ENCODE results near the gene ARHGAP20.

The ARHGAP20 gene

DNA sequence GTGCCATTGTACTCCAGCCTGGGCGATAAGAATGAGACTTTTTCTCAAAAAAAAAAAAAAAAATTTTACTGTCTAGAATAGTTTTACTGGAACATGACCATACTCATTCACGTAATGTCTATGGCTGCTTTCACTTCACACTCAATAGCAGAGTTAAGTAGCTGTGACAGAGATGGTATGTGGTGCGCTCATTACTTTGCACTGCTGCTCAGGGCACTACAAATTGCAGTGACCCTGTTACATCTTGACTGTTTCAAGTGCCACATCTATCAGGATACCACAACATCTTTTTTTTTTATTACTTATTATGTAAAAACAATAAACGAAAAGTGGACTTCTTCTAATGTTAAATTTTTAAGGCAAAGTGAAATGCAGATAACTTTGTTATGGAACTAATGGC is 110.3 kb downstream of the ARHGAP20 start:
- TF ChIP-seq, protein P1, sequence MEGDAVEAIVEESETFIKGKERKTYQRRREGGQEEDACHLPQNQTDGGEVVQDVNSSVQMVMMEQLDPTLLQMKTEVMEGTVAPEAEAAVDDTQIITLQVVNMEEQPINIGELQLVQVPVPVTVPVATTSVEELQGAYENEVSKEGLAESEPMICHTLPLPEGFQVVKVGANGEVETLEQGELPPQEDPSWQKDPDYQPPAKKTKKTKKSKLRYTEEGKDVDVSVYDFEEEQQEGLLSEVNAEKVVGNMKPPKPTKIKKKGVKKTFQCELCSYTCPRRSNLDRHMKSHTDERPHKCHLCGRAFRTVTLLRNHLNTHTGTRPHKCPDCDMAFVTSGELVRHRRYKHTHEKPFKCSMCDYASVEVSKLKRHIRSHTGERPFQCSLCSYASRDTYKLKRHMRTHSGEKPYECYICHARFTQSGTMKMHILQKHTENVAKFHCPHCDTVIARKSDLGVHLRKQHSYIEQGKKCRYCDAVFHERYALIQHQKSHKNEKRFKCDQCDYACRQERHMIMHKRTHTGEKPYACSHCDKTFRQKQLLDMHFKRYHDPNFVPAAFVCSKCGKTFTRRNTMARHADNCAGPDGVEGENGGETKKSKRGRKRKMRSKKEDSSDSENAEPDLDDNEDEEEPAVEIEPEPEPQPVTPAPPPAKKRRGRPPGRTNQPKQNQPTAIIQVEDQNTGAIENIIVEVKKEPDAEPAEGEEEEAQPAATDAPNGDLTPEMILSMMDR (IDR thresholded peaks at IDR 0.05; ENCODE audit: low read depth, low read length): no peak
- DNase-seq (ENCODE audit: low read depth, low spot score): no peak
- no peak overlapping the region for H3K4me3 ChIP-seq (ENCODE audit: low read depth, low read length)
- in situ Hi-C loops (cut with HindIII; ENCODE audit: low sequenced_read_pairs): no loop called here

DNA sequence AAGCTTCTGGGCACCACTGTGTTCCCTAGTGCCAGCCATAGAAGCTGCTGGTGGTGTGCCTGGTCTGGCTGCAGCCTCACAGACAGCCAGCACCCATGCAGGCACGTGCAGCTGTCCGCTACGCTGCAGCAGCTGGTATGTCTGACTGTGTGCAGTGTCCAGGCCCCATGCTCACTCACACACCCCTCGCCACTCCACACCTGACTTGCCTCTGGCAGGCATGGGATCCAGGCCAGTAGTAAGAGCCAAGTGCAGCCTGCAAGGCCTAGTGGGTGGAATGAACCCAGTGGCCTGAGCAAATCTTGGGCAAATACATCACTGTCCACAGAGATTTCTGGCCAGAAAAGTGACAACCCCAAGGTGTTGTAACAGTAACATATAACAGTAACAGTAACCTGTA is 111.9 kb downstream of the ARHGAP20 start:
- TF ChIP-seq, protein P1 (IDR thresholded peaks at IDR 0.05; ENCODE audit: low read depth, low read length): no peak
- DNase-seq (ENCODE audit: low read depth, low spot score): no peak
- H3K4me3 ChIP-seq (ENCODE audit: low read depth, low read length): no peak overlapping the region
- in situ Hi-C loops (cut with HindIII; ENCODE audit: low sequenced_read_pairs): no loop called here

- DNase-seq (ENCODE audit: low read depth, low spot score): no peak
- in situ Hi-C loops (cut with HindIII; ENCODE audit: low sequenced_read_pairs): no loop called here
- TF ChIP-seq, protein P1 (IDR thresholded peaks at IDR 0.05; ENCODE audit: low read depth, low read length): no peak
- no peak overlapping the region for H3K4me3 ChIP-seq (ENCODE audit: low read depth, low read length)
Measured at GRCh38 chr11:110599207-110599606, 113.0 kb downstream of the ARHGAP20 start.

DNA sequence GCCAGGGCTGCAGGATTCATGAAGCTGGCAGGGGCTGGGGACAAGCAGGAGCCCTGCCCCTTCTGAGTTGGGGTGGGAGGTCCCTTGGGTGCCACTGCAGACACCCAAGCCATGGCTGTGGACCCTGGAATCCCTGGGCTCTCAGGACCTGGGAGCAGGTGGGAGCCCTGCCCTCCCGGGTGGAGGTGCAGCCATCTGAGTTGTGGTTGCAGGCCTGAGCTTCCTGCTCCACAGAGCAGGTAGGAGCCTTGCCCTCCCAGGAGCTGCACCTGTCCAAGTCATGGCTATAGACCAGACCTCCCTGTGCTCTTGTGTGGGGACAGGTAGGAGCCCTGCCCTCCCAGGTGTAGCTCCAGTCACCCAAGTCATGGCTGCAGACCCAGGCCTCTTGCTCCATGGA is 113.5 kb downstream of the ARHGAP20 start:
- TF ChIP-seq, protein P1 (IDR thresholded peaks at IDR 0.05; ENCODE audit: low read depth, low read length): no peak
- H3K4me3 ChIP-seq (ENCODE audit: low read depth, low read length): no peak overlapping the region
- in situ Hi-C loops (cut with HindIII; ENCODE audit: low sequenced_read_pairs): no loop called here
- no peak for DNase-seq (ENCODE audit: low read depth, low spot score)

DNA sequence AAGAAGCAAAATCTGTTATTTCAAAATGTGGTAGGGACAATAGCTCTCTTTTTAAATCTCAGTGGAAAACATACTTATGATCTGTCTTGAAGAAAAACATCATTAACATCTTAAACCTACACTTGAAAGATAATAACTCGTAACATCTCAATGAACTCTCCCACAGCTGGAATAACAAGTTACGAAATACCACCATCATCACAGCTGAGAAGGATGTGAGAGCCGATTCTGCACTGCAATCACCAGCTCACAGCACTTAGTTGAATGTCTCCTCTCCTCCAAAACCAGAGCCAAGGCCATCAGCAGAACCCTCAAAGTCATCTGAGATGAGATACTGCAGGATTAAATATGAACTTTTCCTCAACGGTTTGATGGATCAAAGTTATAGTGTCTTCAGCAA is 124.3 kb downstream of the ARHGAP20 start:
- DNase-seq (ENCODE audit: low read depth, low spot score): no peak
- in situ Hi-C loops (cut with HindIII; ENCODE audit: low sequenced_read_pairs): no loop called here

GRCh38 chr11:110587129-110587528 is 125.1 kb downstream of the ARHGAP20 start:
- DNase-seq (ENCODE audit: low read depth, low spot score): no peak
- TF ChIP-seq, protein P1 (IDR thresholded peaks at IDR 0.05; ENCODE audit: low read depth, low read length): no peak
- in situ Hi-C loops (cut with HindIII; ENCODE audit: low sequenced_read_pairs): no loop called here
- H3K4me3 ChIP-seq (ENCODE audit: low read depth, low read length): no peak overlapping the region

More for the DNA sequence above, 124.3 kb downstream of the ARHGAP20 start:
- H3K4me3 ChIP-seq (ENCODE audit: low read depth, low read length): no peak overlapping the region
- TF ChIP-seq, protein P1 (IDR thresholded peaks at IDR 0.05; ENCODE audit: low read depth, low read length): no peak

DNA sequence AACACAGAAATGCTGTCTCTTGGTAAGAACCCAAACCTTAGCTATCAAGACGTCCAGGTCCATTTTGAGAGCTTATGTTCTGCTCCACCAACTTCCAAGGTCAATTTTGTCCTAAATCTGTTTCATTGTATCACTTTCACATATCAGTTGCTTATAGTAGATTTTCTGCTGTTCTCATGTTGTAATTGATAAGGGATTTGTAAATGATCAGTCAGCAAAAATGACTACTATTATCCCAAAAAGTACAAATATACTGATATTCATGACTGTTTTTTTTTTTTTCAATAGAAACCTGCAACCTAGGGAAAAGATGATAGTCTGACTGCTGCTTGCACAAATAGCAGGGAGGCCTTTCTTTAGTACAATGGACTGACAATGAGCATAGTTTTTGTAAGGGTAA is 128.1 kb downstream of the ARHGAP20 start:
- TF ChIP-seq, protein P1 (IDR thresholded peaks at IDR 0.05; ENCODE audit: low read depth, low read length): no peak
- DNase-seq (ENCODE audit: low read depth, low spot score): no peak
- in situ Hi-C loops (cut with HindIII; ENCODE audit: low sequenced_read_pairs): no loop called here
- no peak overlapping the region for H3K4me3 ChIP-seq (ENCODE audit: low read depth, low read length)

Measured in astrocyte of the spinal cord (primary cell).